OCI-LY1 (cell line): Measurements from ENCODE around the gene BLOC1S6.

Experiments used
- CTCF ChIP-seq: fragments of 200-600 bp; sonication (generic), shearing (Covaris generic); IDR thresholded peaks from 2 replicates; pipeline ENCODE4 v1.5.1; 2017; ENCODE audit warnings: mild to moderate bottlenecking, antibody characterized with exemption, low read length, moderate library complexity, mixed read lengths
- EZH2 ChIP-seq: fragments of 200-600 bp; sonication (generic), shearing (Covaris generic); IDR thresholded peaks from 2 replicates; pipeline ENCODE4 v1.8.0; 2017; ENCODE audit warnings: borderline replicate concordance, mixed run types, mild to moderate bottlenecking, antibody characterized with exemption, low read length, moderate library complexity, mixed read lengths

GRCh38 chr15:45540531-45540930, 46.6 kb upstream of the BLOC1S6 start:
- TF ChIP-seq CTCF = no peak
- TF ChIP-seq EZH2 = no peak
